Panc1 (cell line): ENCODE data around the gene POLDIP3. TPM values are rescaled to one million over a fixed set of nuclear protein-coding genes. Genes with fewer than 3 reads are reported as not detected.

Source experiments
- ATAC-seq: fragments of 200-7000 bp; cut with Tn5 transposase; 2 replicates; pipeline ENCODE4 v1.9.1; 2020; ENCODE audit warnings: mild to moderate bottlenecking, moderate library complexity
- BruUV-seq: library from RNA; stranded (reverse); fragments of 400-500 nt; replicated peaks from 2 replicates; lab custom pipeline; 2021; lab: Mats Ljungman, UMichigan
- CTCF ChIA-PET: fragments of 300-600 bp; sonication (Branson Sonifier 250); formaldehyde crosslinking; loops from one replicate; lab custom pipeline; 2022; ENCODE audit warnings: antibody characterized with exemption; lab: Charles Lee
- POLR2A ChIA-PET: fragments of 300-600 bp; sonication (Branson Sonifier 250); formaldehyde crosslinking; loops from one replicate; lab custom pipeline; 2022; ENCODE audit warnings: antibody characterized with exemption; lab: Charles Lee
- DNase-seq: peaks from one replicate; pipeline ENCODE4 v3.0.0-alpha.2; 2010; ENCODE audit warnings: low read depth, low spot score
- H3K27ac ChIP-seq: 2 replicates; pipeline ENCODE4 v1.5.1; 2011; ENCODE audit warnings: mild to moderate bottlenecking, low read length, inconsistent platforms
- H3K27me3 ChIP-seq: fragments of 200-500 bp; sonication (Bioruptor generic); 2 replicates; pipeline ENCODE4 v1.6.0; 2014; ENCODE audit warnings: low read length, inconsistent platforms; ENCODE audit not compliant: control insufficient read depth, insufficient read depth
- H3K36me3 ChIP-seq: fragments of 200-500 bp; sonication (Bioruptor generic); 2 replicates; pipeline ENCODE4 v1.5.1; 2014; ENCODE audit warnings: inconsistent platforms, mild to moderate bottlenecking, low read length, moderate library complexity; ENCODE audit not compliant: control insufficient read depth, insufficient read depth
- H3K4me1 ChIP-seq: 2 replicates; pipeline ENCODE4 v1.5.1; 2011; ENCODE audit warnings: inconsistent platforms, mild to moderate bottlenecking, low read length, moderate library complexity; ENCODE audit not compliant: control insufficient read depth, insufficient read depth
- H3K4me3 ChIP-seq, 2 experiments: 2 replicates each; pipeline ENCODE4 v1.5.1; 2011 to 2012; ENCODE audit warnings: low read depth in 2 of 2, low read length in 2 of 2, mild to moderate bottlenecking in 2 of 2, inconsistent platforms in 1 of 2, moderate library complexity in 1 of 2
- H3K9me3 ChIP-seq: fragments of 200-500 bp; sonication (Bioruptor generic); 2 replicates; pipeline ENCODE4 v1.5.1; 2014; ENCODE audit warnings: low read depth, mild to moderate bottlenecking, inconsistent platforms, low read length, moderate library complexity; ENCODE audit not compliant: control insufficient read depth, insufficient read depth
- CTCF ChIP-seq: fragments of 450-650 bp; IDR thresholded peaks from 2 replicates; pipeline ENCODE4 v1.5.1; 2017; ENCODE audit warnings: mild to moderate bottlenecking
- POLR2AphosphoS5 ChIP-seq: IDR thresholded peaks from 2 replicates; pipeline ENCODE4 v1.6.1; 2012; ENCODE audit warnings: mild to moderate bottlenecking, low read depth, low read length, moderate library complexity
- REST ChIP-seq, 2 experiments: IDR thresholded peaks; 2 replicates each; pipeline ENCODE4 v1.6.1; 2011 to 2012; ENCODE audit warnings: low read depth in 2 of 2, control low read depth in 1 of 2, low read length in 1 of 2, mild to moderate bottlenecking in 1 of 2, moderate library complexity in 1 of 2; ENCODE audit not compliant: insufficient read depth in 1 of 2
- SIN3A ChIP-seq: IDR thresholded peaks from 2 replicates; pipeline ENCODE4 v1.6.1; 2012; ENCODE audit warnings: low read depth, mild to moderate bottlenecking, low read length, moderate library complexity, borderline replicate concordance; ENCODE audit not compliant: insufficient read depth
- TCF7L2 ChIP-seq: IDR thresholded peaks from 2 replicates; pipeline ENCODE4 v1.6.1; 2011; ENCODE audit warnings: mild to moderate bottlenecking, low read depth, low read length, inconsistent platforms
- in situ Hi-C: cut with HindIII; loops from 2 replicates; pipeline ENCODE4 v1.10.0; 2016; ENCODE audit warnings: low sequenced_read_pairs, low pct_unique_long_range_greater_than_20kb
- intact Hi-C: fragments of 100-400 bp; cut with micrococcal nuclease; formaldehyde crosslinking; loops from one replicate; pipeline ENCODE4 v1.10.0; 2022; ENCODE audit not compliant: unreplicated experiment
- total RNA-seq: library from RNA; stranded (reverse); gene quantifications from one replicate; pipeline ENCODE4 v1.2.1, GENCODE V29; 2021; ENCODE audit not compliant: unreplicated experiment

The POLDIP3 gene
- total RNA-seq, 1 experiment from 2014 or later: 46.6 TPM

DNA sequence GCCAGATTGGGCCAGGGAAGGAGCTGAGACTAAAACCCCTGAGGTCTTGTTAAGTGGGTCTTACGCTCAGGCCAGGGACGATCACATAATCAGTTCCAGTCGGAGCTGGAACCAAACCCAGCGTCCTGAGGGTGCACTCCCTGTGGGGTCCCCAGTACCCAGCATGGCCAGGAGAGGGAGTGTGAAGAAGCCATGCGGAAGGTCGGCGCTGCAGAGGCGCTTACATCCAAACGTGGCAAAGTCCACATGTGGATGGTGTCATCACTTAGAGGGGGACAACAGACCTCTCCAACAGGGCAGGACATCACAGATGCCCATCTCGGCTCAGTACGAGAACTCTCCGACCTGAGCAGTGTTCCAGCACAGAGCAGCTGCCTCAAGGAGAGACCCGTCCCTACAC, 17.4 kb upstream of the POLDIP3 start:
- no TSS peak for BruUV-seq
- POLR2A ChIA-PET: no interaction called here

GRCh38 chr22:42630901-42631602, 16.4 kb upstream of the POLDIP3 start:
- H3K27me3 ChIP-seq: no peaks in the 10 kb centered on the region
- POLR2A ChIA-PET: no interaction called here
- intact Hi-C loops (no loop called here), in situ Hi-C loops (no loop called here)
- CTCF ChIA-PET: interaction anchor here (0.6 kb wide), 1 partner anchor 1183 kb away, joined by 4 read pairs; no protein-coding TSS in a partner anchor
- H3K4me1 ChIP-seq: peaks cover 5% of the 10 kb centered on the region; the same call in 1 of the 2 replicates
- no peak overlapping the region for H3K4me3 ChIP-seq
- DNase-seq (no peak), ATAC-seq (no peak)
- TF ChIP-seq TCF7L2 (no peak), CTCF (no peak), POLR2AphosphoS5 (no peak), REST (IDR thresholded peaks at IDR 0.05; ENCODE audit: insufficient read depth in 1 of 2, low read depth in 2 of 2, low read length in 1 of 2) (no peak), SIN3A (no peak)
- no peaks in the 10 kb centered on the region for H3K9me3 ChIP-seq
- H3K36me3 ChIP-seq: no peaks in the 10 kb centered on the region
- BruUV-seq: no TSS peak
- H3K27ac ChIP-seq: no peak overlapping the region

More for the DNA sequence above, 17.4 kb upstream of the POLDIP3 start:
- no peak overlapping the region for H3K27ac ChIP-seq
- H3K9me3 ChIP-seq: no peaks in the 10 kb centered on the region
- intact Hi-C loops: no loop called here
- no peak for DNase-seq
- no peaks in the 10 kb centered on the region; the same call in 1 of the 2 replicates for H3K36me3 ChIP-seq
- H3K27me3 ChIP-seq: no peaks in the 10 kb centered on the region
- CTCF ChIA-PET: interaction anchor here (0.6 kb wide), 1 partner anchor 11 kb away, joined by 6 read pairs; no protein-coding TSS in a partner anchor
- in situ Hi-C loops: no loop called here
- H3K4me3 ChIP-seq: no peak overlapping the region
- no peak for ATAC-seq
- TF ChIP-seq REST (IDR thresholded peaks at IDR 0.05; ENCODE audit: insufficient read depth in 1 of 2, low read depth in 2 of 2, low read length in 1 of 2) (no peak), POLR2AphosphoS5 (no peak), CTCF (no peak)
- H3K4me1 ChIP-seq: peaks cover 6% of the 10 kb centered on the region; the same call in 1 of the 2 replicates
